Nephron (organoid): ENCODE measurements around the gene ALK.

Source experiments
- H3K27ac Mint-ChIP-seq, 3 experiments: 2 replicates each; pipeline ENCODE4 v1.8.0; 2020; ENCODE audit warnings: mixed read lengths in 3 of 3, mild to moderate bottlenecking in 2 of 3, moderate library complexity in 1 of 3
- H3K27me3 Mint-ChIP-seq: 2 replicates; pipeline ENCODE4 v1.8.0; 2021; ENCODE audit warnings: low read depth, mild to moderate bottlenecking, moderate library complexity, mixed read lengths
- H3K36me3 Mint-ChIP-seq: 2 replicates; pipeline ENCODE4 v1.8.0; 2020; ENCODE audit warnings: low read depth, mixed read lengths
- H3K4me1 Mint-ChIP-seq: 2 replicates; pipeline ENCODE4 v1.8.0; 2020; ENCODE audit warnings: mixed read lengths
- H3K4me3 Mint-ChIP-seq, 3 experiments: 2 replicates each; pipeline ENCODE4 v1.8.0; 2020; ENCODE audit warnings: mild to moderate bottlenecking in 3 of 3, mixed read lengths in 3 of 3, moderate library complexity in 2 of 3
- H3K9me3 Mint-ChIP-seq: 2 replicates; pipeline ENCODE4 v1.8.0; 2020; ENCODE audit warnings: mixed read lengths
- CTCF ChIP-seq, 3 experiments: fragments of 200-600 bp; sonication (generic); IDR thresholded peaks; one replicate each; pipeline ENCODE4 v1.5.0; 2021; ENCODE audit warnings: antibody characterized with exemption in 3 of 3; ENCODE audit not compliant: unreplicated experiment in 3 of 3

Gene ALK

GRCh38 chr2:29394311-29394980 is 526.9 kb downstream of the ALK start:
- Mint-ChIP-seq H3K27ac (no peak overlapping the region), H3K9me3 (no peaks in the 10 kb centered on the region), H3K4me3 (no peak overlapping the region), H3K27me3 (peaks cover 9% of the 10 kb centered on the region), H3K36me3 (no peaks in the 10 kb centered on the region), H3K4me1 (peaks cover 61% of the 10 kb centered on the region)
- no peak for TF ChIP-seq CTCF (IDR thresholded peaks at IDR 0.05; ENCODE audit: unreplicated experiment in 3 of 3)

GRCh38 chr2:29393676-29394075 is 527.7 kb downstream of the ALK start:
- no peak overlapping the region for H3K4me3 Mint-ChIP-seq
- peaks cover 9% of the 10 kb centered on the region for H3K27me3 Mint-ChIP-seq
- H3K36me3 Mint-ChIP-seq = no peaks in the 10 kb centered on the region
- TF ChIP-seq CTCF (IDR thresholded peaks at IDR 0.05; ENCODE audit: unreplicated experiment in 3 of 3) = no peak
- peaks cover 58% of the 10 kb centered on the region for H3K4me1 Mint-ChIP-seq
- no peak overlapping the region for H3K27ac Mint-ChIP-seq
- no peaks in the 10 kb centered on the region for H3K9me3 Mint-ChIP-seq

- H3K27ac Mint-ChIP-seq = no peak overlapping the region
- no peaks in the 10 kb centered on the region for H3K9me3 Mint-ChIP-seq
- no peak overlapping the region for H3K4me3 Mint-ChIP-seq
- no peaks in the 10 kb centered on the region for H3K36me3 Mint-ChIP-seq
- TF ChIP-seq CTCF (IDR thresholded peaks at IDR 0.05; ENCODE audit: unreplicated experiment in 3 of 3) = no peak
- H3K4me1 Mint-ChIP-seq = peaks cover 49% of the 10 kb centered on the region
- H3K27me3 Mint-ChIP-seq = peaks cover 15% of the 10 kb centered on the region
Observed at GRCh38 chr2:29392774-29393173, 528.6 kb downstream of the ALK start.

- peaks cover 10% of the 10 kb centered on the region for H3K27me3 Mint-ChIP-seq
- no peak overlapping the region for H3K27ac Mint-ChIP-seq
- TF ChIP-seq CTCF (IDR thresholded peaks at IDR 0.05; ENCODE audit: unreplicated experiment in 3 of 3) = no peak
- H3K4me3 Mint-ChIP-seq = no peak overlapping the region
- H3K36me3 Mint-ChIP-seq = no peaks in the 10 kb centered on the region
- H3K9me3 Mint-ChIP-seq = no peaks in the 10 kb centered on the region
- peaks cover 52% of the 10 kb centered on the region for H3K4me1 Mint-ChIP-seq
Observed at GRCh38 chr2:29390136-29390535, 531.2 kb downstream of the ALK start.

- H3K9me3 Mint-ChIP-seq = no peaks in the 10 kb centered on the region
- no peak overlapping the region for H3K4me3 Mint-ChIP-seq
- no peak for TF ChIP-seq CTCF (IDR thresholded peaks at IDR 0.05; ENCODE audit: unreplicated experiment in 3 of 3)
- no peak overlapping the region for H3K27ac Mint-ChIP-seq
- H3K36me3 Mint-ChIP-seq = no peaks in the 10 kb centered on the region
- peaks cover 10% of the 10 kb centered on the region for H3K27me3 Mint-ChIP-seq
- H3K4me1 Mint-ChIP-seq = peaks cover 49% of the 10 kb centered on the region
Observed at GRCh38 chr2:29389686-29390085, 531.7 kb downstream of the ALK start.

- no peak overlapping the region for H3K27ac Mint-ChIP-seq
- H3K4me1 Mint-ChIP-seq = peaks cover 38% of the 10 kb centered on the region
- H3K27me3 Mint-ChIP-seq = peaks cover 10% of the 10 kb centered on the region
- no peak for TF ChIP-seq CTCF (IDR thresholded peaks at IDR 0.05; ENCODE audit: unreplicated experiment in 3 of 3)
- H3K36me3 Mint-ChIP-seq = no peaks in the 10 kb centered on the region
- H3K9me3 Mint-ChIP-seq = no peaks in the 10 kb centered on the region
- no peak overlapping the region for H3K4me3 Mint-ChIP-seq
Observed at GRCh38 chr2:29388071-29388470, 533.3 kb downstream of the ALK start.
